Inflammatory macrophage treated with lipopolysaccharide for 1 hour (primary cell): ENCODE results near the gene FBLN2.

Source experiments
- DNase-seq, 2 donors: peaks; one replicate each; pipeline ENCODE4 v3.0.0-alpha.2; 2020 to 2022

The FBLN2 gene

GRCh38 chr3:13583251-13584180, 34.6 kb downstream of the FBLN2 start:
- DNase-seq, result no peak

- DNase-seq, result no peak
Measured at GRCh38 chr3:13584427-13584891, 35.5 kb downstream of the FBLN2 start.

- no peak for DNase-seq
Measured at GRCh38 chr3:13584901-13585300, 36.0 kb downstream of the FBLN2 start.

GRCh38 chr3:13587442-13587841, 38.5 kb downstream of the FBLN2 start:
- no peak for DNase-seq

GRCh38 chr3:13588221-13588701, 39.3 kb downstream of the FBLN2 start:
- no peak for DNase-seq

- no peak for DNase-seq
Measured at GRCh38 chr3:13588993-13589392, 40.1 kb downstream of the FBLN2 start.

GRCh38 chr3:13590841-13591520, 42.1 kb downstream of the FBLN2 start:
- DNase-seq, result no peak

- DNase-seq, result peak; percentile 9 to 50
Measured at GRCh38 chr3:13593615-13594014, 44.7 kb downstream of the FBLN2 start.

GRCh38 chr3:13594146-13594545, 45.2 kb downstream of the FBLN2 start:
- DNase-seq, result no peak

GRCh38 chr3:13594991-13595421, 46.1 kb downstream of the FBLN2 start:
- DNase-seq, result no peak

- no peak for DNase-seq
Measured at GRCh38 chr3:13595485-13595884, 46.6 kb downstream of the FBLN2 start.

GRCh38 chr3:13596426-13597205, 47.7 kb downstream of the FBLN2 start:
- no peak for DNase-seq

- no peak for DNase-seq
Measured at GRCh38 chr3:13597661-13598060, 48.7 kb downstream of the FBLN2 start.

- DNase-seq, result no peak
Measured at GRCh38 chr3:13598201-13598600, 49.3 kb downstream of the FBLN2 start.

GRCh38 chr3:13598926-13599886, 50.3 kb downstream of the FBLN2 start:
- peak; percentile 46 to 80 for DNase-seq

- DNase-seq, result no peak
Measured at GRCh38 chr3:13599887-13600450, 51.0 kb downstream of the FBLN2 start.

- DNase-seq, result no peak
Measured at GRCh38 chr3:13600950-13601691, 52.2 kb downstream of the FBLN2 start.

- DNase-seq, result no peak
Measured at GRCh38 chr3:13601692-13602080, 52.8 kb downstream of the FBLN2 start.

- no peak for DNase-seq
Measured at GRCh38 chr3:13605555-13605954, 56.6 kb downstream of the FBLN2 start.

- DNase-seq, result no peak
Measured at GRCh38 chr3:13607821-13608597, 59.1 kb downstream of the FBLN2 start.
